Astrocyte of the spinal cord (primary cell): ENCODE data around the gene RAX2.
"Not testable (repeated sequence)": the region's sequence is repeated elsewhere in the genome, so short reads cannot be mapped to it uniquely, and the experiment has no call there.

ENCODE experiments used
- DNase-seq: peaks from one replicate; pipeline ENCODE4 v3.0.0; 2011; ENCODE audit warnings: low read depth, low spot score
- H3K4me3 ChIP-seq: 2 replicates; pipeline ENCODE4 v1.5.1; 2011; ENCODE audit warnings: low read depth, mild to moderate bottlenecking, low read length, moderate library complexity
- CTCF ChIP-seq: IDR thresholded peaks from 2 replicates; pipeline ENCODE4 v1.5.1; 2012; ENCODE audit warnings: low read depth, mild to moderate bottlenecking, low read length, inconsistent platforms
- in situ Hi-C: cut with HindIII; loops from 2 replicates; pipeline ENCODE4 v1.10.0; 2017; ENCODE audit warnings: low sequenced_read_pairs

The RAX2 gene

GRCh38 chr19:3816566-3817218 lies 44.7 kb upstream of the RAX2 start:
- no peak for TF ChIP-seq CTCF
- in situ Hi-C loops, result no loop called here
- no peak overlapping the region for H3K4me3 ChIP-seq
- no peak for DNase-seq

- DNase-seq, H3K4me3 ChIP-seq, in situ Hi-C loops: not testable (repeated sequence)
These were observed 44.1 kb upstream of the RAX2 start for GRCh38 chr19:3816148-3816547.

- no peak for TF ChIP-seq CTCF
- no peak for DNase-seq
- in situ Hi-C loops, result no loop called here
- no peak overlapping the region for H3K4me3 ChIP-seq
These were observed 42.6 kb upstream of the RAX2 start for GRCh38 chr19:3814648-3815047.

GRCh38 chr19:3813473-3814392 lies 41.7 kb upstream of the RAX2 start:
- no peak for TF ChIP-seq CTCF
- no peak for DNase-seq
- in situ Hi-C loops, result no loop called here
- no peak overlapping the region for H3K4me3 ChIP-seq

- no peak for TF ChIP-seq CTCF
- H3K4me3 ChIP-seq, result no peak overlapping the region
- no peak for DNase-seq
- in situ Hi-C loops, result no loop called here
These were observed 38.8 kb upstream of the RAX2 start for GRCh38 chr19:3810708-3811355.

GRCh38 chr19:3809881-3810707 lies 38.1 kb upstream of the RAX2 start:
- no peak for TF ChIP-seq CTCF
- in situ Hi-C loops, result no loop called here
- no peak overlapping the region for H3K4me3 ChIP-seq
- no peak for DNase-seq
